ENCODE measurements around the gene STEAP1B.

Gene STEAP1B

GRCh38 chr7:22427104-22427503, 72.9 kb downstream of the STEAP1B start:
- no peak for DNase-seq

GRCh38 chr7:22426463-22427094, 73.4 kb downstream of the STEAP1B start:
- peak in 1 of 2 donors; percentile 2 for DNase-seq

GRCh38 chr7:22425361-22425760, 74.6 kb downstream of the STEAP1B start:
- no peak for DNase-seq

DNA sequence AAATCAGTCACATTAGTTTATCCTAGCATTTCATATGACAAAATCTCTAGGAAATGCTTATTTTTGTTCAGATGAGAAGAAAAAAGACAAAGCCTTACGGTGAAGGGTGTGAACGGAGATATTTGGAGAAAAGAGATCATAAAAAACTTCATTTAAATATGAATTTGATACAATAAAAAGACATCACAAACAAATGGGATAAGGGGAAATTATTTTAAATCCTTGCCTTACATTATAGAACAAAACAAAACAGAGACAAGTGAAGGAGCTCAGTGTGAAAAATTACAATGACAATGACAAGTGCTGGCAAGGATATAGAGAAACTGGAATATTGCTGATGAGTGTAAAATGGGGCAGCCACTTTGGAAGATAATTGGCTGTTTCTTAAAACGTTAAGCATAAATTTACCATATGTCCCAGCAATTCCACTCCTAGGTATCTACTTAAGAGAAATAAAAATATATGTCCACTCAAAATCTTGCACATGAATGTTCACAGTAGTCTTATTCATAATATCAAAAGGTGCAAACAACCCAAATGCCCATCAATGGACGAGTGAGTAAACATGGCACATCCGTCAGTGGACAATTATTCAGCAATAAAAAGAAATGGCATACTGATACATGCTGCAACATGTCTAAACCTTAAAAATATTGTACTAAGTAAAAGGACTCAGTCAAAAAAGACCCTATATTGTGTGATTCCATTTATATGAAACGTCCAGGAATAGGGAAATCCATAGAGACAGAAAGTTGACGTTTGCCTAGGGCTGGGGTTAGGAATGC, 77.0 kb downstream of the STEAP1B start:
- DNase-seq: no peak

DNA sequence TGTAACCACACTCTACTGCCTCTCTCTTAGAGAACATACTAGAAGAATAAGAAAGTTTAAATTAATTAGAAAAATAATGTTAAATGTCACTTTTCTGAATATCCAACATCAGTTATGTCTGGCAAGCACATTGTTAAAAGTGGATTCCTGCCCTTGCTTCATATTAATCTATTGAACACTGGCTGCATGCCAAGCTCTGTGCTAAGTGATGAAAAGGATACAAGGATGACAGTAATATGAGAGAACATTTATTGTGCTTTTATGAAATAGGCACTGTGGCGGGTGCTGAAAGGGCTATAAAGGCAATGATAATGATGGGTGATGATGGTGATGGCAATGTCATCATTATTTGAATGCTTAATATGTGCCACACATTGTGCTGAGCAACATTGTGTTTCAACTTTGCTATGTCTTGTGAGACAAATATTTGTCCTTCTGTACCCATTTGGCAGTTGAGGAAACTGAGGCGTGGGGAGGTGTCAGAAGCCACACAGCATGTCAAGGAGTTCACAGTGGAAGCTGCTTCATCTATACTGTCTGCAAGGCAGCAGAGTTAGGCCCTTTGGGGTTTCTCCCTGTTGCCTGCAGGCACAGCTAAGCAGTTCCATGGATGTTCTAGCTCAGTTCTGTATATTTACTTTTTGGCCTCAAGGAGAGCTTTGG, 78.9 kb downstream of the STEAP1B start:
- no peak for DNase-seq

DNA sequence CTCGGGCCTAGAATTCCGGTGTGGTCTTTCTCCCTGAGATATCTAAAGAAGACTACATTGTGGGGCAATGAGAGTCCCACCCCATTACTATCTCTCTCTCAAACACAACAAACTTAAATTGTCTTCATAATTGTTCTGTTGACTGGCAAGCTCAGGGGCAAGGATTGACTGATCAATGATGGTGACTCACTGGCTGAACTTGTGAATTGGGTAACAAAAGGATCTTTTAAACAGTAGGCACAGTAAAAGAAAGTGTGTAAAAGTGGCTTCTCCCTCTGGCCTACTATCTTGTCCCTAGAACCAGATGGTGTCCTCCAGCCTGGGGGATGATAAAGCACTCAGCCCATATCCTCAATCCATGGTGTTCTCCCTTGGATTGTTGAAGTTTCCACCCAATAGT, 80.0 kb downstream of the STEAP1B start:
- DNase-seq: no peak

DNA sequence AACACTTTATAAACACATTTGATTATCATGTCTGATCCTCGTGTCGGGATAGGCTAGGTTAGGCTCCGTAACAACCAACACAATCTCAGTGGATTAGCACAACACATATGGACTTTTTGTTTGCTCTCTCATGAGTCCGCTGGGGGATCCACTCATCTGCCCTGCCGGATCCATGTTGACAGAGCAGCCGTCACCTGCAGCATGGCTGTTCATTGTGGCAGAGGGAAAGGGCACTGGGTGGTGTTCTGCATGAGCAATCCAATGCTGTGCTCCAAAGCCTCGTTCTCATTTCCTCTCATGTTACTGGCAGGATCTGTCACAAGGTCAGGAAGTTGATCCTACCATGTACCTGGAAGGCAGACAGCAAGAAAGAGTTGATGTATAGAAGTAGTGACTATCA, 80.5 kb downstream of the STEAP1B start:
- no peak for DNase-seq

DNA sequence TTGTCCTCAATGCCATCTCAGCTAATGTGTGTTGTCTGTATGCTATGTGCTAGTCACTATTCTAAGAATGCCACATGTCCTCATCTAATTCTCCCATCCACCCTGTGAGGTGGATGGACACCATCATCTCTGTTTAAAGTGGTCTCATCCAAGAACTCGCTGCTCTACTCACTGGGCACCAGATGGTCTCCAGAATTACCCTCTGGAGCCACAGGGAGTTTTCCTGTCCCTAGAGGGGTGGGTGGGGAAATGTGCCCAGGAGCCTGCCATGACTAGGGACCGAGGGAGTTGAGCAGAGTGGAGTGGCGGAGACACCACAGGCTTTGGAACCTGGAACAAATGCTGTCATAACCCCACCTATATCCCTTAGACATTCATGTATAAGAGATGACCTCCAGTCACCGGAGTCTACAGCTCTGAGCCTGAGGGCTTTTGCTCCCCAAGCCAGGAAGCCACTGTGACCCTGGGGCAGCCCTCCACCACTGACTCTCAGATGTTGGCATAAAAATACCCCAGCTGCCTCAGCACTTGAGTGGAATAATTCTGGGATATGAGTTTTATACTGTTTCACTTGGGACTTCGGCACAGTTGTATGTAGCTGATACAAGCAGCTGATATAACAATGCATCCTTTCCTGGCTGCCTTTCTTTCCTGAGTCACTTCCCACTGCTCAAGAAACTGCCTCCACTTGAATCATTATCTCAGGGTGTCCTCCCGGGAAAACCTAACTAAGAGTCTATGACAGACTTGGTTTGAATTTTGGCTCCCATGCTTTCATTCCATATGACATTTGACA, 81.5 kb downstream of the STEAP1B start:
- DNase-seq: no peak

DNA sequence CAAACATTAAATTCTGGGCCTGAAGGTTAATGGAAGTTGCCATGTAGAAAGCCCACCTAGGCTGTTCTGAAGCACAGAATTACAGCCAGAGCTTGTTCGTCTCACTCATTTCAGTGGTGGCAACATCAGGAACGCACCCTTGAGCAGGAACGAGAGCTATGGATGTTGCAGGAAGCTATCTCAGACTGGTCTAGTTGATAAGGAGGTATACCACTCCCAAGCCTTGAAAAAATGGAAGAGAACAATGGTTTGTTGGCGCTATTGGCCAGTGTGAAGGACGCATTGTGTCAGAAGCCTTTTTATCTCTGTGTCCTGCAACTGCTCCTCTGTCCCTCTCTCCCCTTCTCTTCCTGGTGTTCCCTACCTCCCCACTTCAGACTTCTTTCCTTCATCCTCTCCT, 82.1 kb downstream of the STEAP1B start:
- DNase-seq: no peak

DNA sequence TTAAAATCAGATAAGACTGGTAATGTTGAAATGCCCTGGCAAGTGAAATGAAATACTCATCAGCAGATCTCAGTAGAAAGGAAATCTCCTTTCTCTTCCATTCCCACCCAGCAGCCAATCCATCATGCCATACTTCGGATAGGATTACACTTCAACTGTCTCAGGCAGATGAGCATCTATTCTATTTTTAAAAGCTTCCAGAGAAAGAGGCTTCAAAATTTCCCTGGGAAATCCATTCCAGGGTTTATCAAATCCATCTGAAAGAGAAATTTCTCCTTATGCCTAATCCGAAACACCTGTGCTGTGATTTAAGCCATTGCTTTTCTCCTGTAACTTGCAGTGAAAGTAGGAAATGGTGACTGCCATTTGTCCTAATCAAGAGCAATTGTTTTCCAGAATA, 82.6 kb downstream of the STEAP1B start:
- no peak for DNase-seq

GRCh38 chr7:22414424-22414823, 85.6 kb downstream of the STEAP1B start:
- no peak for DNase-seq

GRCh38 chr7:22413211-22413610, 86.8 kb downstream of the STEAP1B start:
- no peak for DNase-seq

GRCh38 chr7:22411977-22412693, 87.9 kb downstream of the STEAP1B start:
- DNase-seq: no peak

DNA sequence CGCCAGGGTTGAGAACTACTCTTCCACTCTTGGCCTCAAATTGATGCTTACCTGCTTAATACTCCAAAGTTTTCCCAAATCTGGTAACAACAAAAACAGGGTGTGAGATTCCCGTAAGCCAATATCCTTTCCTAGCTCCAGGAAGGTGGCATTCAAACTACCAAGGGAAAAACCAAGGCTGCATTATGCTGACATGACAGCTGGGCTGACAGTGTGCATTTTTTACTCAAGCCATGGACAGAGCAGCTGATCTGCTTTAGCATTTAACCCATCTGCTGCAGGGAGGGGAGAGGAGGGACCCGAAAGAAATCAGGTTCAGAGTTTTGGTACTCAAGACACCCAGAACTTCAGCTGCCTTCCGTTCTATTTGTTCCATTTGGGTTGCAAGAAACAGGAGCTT, 93.3 kb downstream of the STEAP1B start:
- no peak for DNase-seq

- DNase-seq: no peak
These were observed 95.5 kb downstream of the STEAP1B start for GRCh38 chr7:22404421-22405023.

DNA sequence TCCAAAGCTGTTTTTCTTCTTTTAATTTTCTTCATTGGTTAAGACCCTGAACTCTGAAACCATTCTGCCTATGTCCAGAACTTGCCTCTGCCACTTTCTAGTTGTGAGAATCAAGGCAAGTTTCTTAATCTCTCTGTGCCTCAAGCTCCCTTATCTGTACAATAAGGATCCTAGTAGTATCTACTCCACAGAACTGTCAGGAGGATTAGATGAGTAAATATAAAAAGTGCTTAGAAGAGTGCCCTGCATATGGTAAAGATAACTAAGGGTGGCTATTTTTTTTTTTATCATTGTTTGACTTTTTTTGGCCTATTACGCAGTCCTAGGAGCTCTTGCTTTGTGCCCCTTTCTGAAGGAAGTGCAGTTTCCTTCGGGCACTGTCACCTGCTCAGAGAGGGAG, 96.6 kb downstream of the STEAP1B start:
- DNase-seq: no peak

DNA sequence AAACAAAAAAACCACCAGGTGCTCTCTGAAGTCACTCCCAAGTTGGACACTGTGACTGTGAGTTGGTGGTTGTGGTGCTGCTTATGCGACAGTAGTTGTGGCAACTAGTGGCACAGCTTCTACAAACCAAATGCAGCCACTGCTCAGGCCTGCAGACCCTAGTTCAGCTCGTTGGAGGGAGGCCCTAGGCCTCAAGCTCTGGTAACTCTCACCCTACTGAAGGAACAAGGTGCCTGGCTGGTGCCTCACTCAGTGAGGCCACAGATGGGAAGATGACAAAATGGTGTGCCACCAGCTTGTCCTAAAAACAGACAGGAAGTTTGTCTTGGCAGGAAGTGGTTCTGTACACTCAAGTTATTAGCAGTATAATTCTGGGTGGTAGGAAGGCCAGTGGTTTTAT, 97.7 kb downstream of the STEAP1B start:
- peak in 1 of 2 donors; percentile 2 for DNase-seq

DNA sequence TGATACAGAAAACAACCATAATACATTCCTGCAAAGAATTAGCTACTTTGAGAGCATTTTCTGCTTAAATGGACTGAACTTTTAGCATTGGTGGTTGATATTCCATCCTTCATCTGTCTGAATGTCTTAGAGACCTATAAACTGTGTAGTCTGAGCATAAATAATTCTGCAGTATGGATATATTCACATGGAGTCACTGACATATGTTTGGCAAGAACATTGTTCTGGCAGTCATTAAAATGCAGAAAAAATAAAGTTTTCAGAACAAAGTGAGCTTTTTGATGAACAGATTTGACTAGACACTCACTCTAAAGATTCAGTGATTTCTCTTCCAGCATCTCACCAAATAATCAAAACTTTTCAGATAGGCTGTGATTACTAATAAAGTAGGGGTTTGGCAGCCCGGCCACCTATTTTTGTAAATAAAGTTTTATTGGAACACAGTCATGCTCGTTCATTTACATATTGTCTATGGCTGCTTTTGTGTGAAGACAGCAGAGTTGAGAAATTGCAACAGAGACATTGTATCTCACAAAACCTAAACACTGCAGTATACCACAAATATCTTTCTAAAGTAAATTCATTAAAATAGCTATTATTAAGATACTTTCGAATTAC, 98.9 kb downstream of the STEAP1B start:
- DNase-seq: no peak

DNA sequence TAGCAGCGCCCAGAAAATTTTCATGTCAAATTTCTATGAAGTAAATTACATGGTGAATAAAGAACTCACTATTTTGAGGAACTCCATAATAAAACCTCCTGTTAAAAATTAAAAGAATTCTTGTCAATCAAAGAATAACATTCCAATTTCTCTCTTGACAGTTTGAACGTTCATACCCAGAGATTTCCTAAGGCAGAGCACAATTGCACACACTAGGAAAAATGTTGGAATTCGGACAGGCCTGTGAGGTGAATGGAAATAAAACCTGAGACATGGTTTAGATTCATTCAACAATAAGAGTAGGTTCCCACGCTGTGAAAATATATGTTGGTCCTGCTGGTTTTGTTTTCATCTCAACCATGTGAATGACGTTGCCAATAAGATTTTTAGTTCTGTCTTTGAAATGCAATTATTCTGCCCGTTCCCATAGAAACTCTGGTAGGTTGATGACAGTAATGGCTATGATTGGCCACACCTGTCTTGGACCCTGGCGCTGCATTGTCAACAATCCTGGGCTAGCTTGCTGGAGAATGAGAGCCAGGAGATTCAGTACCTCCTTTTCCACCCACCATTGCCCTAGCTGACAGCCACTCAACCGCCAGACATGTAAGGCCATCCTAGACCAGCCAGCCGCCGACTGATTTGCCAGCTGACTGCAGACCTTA, 99.7 kb downstream of the STEAP1B start:
- no peak for DNase-seq

DNA sequence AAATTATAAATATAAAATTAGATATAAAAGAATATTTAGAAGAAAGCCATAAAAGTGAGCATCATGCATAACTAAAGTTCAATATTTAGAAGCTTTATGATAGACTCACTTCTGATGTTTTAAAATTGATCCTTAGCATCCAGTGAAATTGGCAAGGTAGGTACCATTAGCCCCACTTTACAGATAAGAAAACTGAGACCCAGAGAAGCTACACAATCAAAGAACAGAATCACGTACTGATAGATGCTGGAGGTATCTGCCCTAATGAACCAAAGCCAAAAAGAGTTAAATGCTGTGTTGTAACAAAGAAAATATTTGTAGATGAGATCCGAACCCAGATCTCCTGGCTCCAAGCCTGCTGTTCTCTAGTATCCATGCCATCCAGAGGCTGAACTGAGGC, 100.4 kb downstream of the STEAP1B start:
- no peak for DNase-seq

GRCh38 chr7:22399091-22399490, 100.9 kb downstream of the STEAP1B start:
- DNase-seq: no peak

Data from CD4-positive, alpha-beta T cell treated with Interleukin-4 for 1 hour (primary cell).